Measurements from ENCODE around the gene KCTD10. TPM values are rescaled to one million over a fixed set of nuclear protein-coding genes. Genes with fewer than 3 reads are reported as not detected.

KCTD10 gene
- total and polyA plus RNA-seq, 2 of the 13 experiments (the other 11 are each of a cell fraction or from before 2014, with no cell fraction given): 6.9 to 25.4 TPM

DNA sequence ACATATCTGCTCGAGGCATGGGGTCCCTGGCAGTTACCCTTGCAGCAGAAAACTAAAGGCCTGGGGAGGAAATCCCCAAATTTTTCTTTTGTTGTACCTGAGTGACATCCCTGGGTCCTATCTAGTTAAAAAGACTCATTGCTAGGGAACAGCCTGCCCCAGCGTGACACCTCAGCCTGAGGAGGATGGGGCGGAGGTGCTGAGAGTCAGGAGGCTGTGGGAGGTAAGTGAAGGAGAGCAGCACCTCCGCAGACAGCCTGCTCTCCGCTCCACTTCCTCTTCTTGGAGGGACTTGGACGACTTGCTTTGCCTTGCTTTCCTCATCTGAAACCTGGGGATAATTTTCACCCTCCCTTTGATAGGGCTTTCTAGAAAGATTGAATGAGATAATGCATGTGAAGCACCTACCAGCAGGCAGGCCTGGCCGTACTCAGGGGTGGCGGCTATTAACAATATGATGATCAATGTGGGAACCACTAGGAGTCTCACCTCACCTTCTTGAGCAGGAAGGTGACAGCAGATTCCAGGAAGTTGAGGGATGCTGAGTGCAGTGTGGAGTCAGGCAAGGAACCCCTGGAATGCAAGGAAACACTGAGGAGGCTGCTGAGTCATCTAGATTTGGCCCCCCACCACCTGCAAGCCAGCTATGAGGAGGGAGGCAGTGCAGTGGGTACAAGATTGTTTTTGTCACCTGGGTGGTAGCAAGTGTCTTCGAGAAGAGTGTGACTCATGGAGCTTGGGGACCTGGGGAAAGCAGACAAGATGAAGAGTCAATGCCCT, 23.5 kb upstream of the KCTD10 start:
- Histone ChIP-seq H4K20me1 (ENCODE audit: insufficient read depth, low read length) (no peaks in the 10 kb centered on the region), H3K4me1 (ENCODE audit: insufficient read depth, low read length) (no peaks in the 10 kb centered on the region), H3K9me3 (ENCODE audit: low read length) (no peaks in the 10 kb centered on the region), H3K27ac (ENCODE audit: extremely low read length, insufficient read depth, low read length) (no peak overlapping the region), H3K36me3 (replicated peaks in 1 of 2; ENCODE audit: control insufficient read depth in 1 of 2, insufficient read depth in 2 of 2, low read length in 2 of 2) (peaks cover 21 to 59% of the 10 kb centered on the region in 2 experiments; a peak in 4 of 5 replicates), H3K4me3 (replicated peaks in 1 of 3; ENCODE audit: insufficient read depth in 1 of 3, low read depth in 2 of 3, low read length in 3 of 3) (no peak overlapping the region), H2AFZ (ENCODE audit: low read length) (no peak overlapping the region), H3K4me2 (ENCODE audit: low read depth, low read length) (no peak overlapping the region), H3K9ac (ENCODE audit: insufficient read depth, low read depth, low read length) (no peak overlapping the region), H3K27me3 (ENCODE audit: control insufficient read depth in 1 of 2, insufficient read depth in 2 of 2, low read length in 2 of 2) (no peaks in the 10 kb centered on the region), H3K79me2 (ENCODE audit: insufficient read depth, low read length) (no peaks in the 10 kb centered on the region)
- ChIA-PET POLR2A (no interaction called here), CTCF (ENCODE audit: low intra/inter-chr PET ratio, low total read pairs) (no interaction called here)
- FAIRE-seq (no peak), ATAC-seq (no peak), DNase-seq (ENCODE audit: low spot score) (no peak)
- TF ChIP-seq MAFK (conservative IDR thresholded peaks at IDR 0.05 in 1 of 2, IDR thresholded peaks at IDR 0.05 in 1 of 2; ENCODE audit: low read length in 2 of 2) (0 out of 4 replicates have a peak, but pooled peaks of 1 of the 2 experiments have one; percentile 18), CHD2 (IDR thresholded peaks at IDR 0.05; ENCODE audit: low read depth, low read length) (no peak)
- BruUV-seq (replicated peaks): no TSS peak
- 92% methylated on average over 9 of the region's 9 CpGs for WGBS (ENCODE audit: low lambda C conversion rate)
- intact Hi-C loops (cut with micrococcal nuclease; ENCODE audit: unreplicated experiment): no loop called here
- in situ Hi-C loops (cut with HindIII; ENCODE audit: extremely low pct_ligation_motif_present, low pct_unique_long_range_greater_than_20kb): no loop called here

- peaks cover 26% of the 10 kb centered on the region for H3K4me1 ChIP-seq (ENCODE audit: insufficient read depth, low read length)
- H3K4me2 ChIP-seq (ENCODE audit: low read depth, low read length): no peak overlapping the region
- intact Hi-C loops (cut with micrococcal nuclease; ENCODE audit: unreplicated experiment) (no loop called here), in situ Hi-C loops (cut with HindIII; ENCODE audit: extremely low pct_ligation_motif_present, low pct_unique_long_range_greater_than_20kb) (no loop called here)
- no peaks in the 10 kb centered on the region for H3K9me3 ChIP-seq (ENCODE audit: low read length)
- DNase-seq (ENCODE audit: low spot score): no peak
- no peaks in the 10 kb centered on the region for H3K27me3 ChIP-seq (ENCODE audit: control insufficient read depth in 1 of 2, insufficient read depth in 2 of 2, low read length in 2 of 2)
- ChIA-PET POLR2A (no interaction called here), CTCF (ENCODE audit: low intra/inter-chr PET ratio, low total read pairs) (no interaction called here)
- no peak overlapping the region for H3K27ac ChIP-seq (ENCODE audit: extremely low read length, insufficient read depth, low read length)
- 89% methylated on average over 7 of the region's 7 CpGs for WGBS (ENCODE audit: low lambda C conversion rate)
- no peak overlapping the region for H3K9ac ChIP-seq (ENCODE audit: insufficient read depth, low read depth, low read length)
- H3K36me3 ChIP-seq (replicated peaks in 1 of 2; ENCODE audit: control insufficient read depth in 1 of 2, insufficient read depth in 2 of 2, low read length in 2 of 2): peaks cover 11 to 38% of the 10 kb centered on the region in 2 experiments; a peak in 3 of 5 replicates
- no peaks in the 10 kb centered on the region for H3K79me2 ChIP-seq (ENCODE audit: insufficient read depth, low read length)
- H2AFZ ChIP-seq (ENCODE audit: low read length): no peak overlapping the region
- FAIRE-seq: no peak
- TF ChIP-seq ZNF556 (CRISPR knock-in tag; IDR thresholded peaks at IDR 0.05; ENCODE audit: borderline replicate concordance) (no peak), SIX4 (CRISPR knock-in tag; IDR thresholded peaks at IDR 0.05) (no peak), NR2F1 (CRISPR knock-in tag; IDR thresholded peaks at IDR 0.05) (no peak)
- TF ChIP-seq, protein P1, sequence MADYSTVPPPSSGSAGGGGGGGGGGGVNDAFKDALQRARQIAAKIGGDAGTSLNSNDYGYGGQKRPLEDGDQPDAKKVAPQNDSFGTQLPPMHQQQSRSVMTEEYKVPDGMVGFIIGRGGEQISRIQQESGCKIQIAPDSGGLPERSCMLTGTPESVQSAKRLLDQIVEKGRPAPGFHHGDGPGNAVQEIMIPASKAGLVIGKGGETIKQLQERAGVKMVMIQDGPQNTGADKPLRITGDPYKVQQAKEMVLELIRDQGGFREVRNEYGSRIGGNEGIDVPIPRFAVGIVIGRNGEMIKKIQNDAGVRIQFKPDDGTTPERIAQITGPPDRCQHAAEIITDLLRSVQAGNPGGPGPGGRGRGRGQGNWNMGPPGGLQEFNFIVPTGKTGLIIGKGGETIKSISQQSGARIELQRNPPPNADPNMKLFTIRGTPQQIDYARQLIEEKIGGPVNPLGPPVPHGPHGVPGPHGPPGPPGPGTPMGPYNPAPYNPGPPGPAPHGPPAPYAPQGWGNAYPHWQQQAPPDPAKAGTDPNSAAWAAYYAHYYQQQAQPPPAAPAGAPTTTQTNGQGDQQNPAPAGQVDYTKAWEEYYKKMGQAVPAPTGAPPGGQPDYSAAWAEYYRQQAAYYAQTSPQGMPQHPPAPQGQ (CRISPR knock-in tag; IDR thresholded peaks at IDR 0.05; ENCODE audit: borderline replicate concordance): no peak
- H3K4me3 ChIP-seq (replicated peaks in 1 of 3; ENCODE audit: insufficient read depth in 1 of 3, low read depth in 2 of 3, low read length in 3 of 3): no peak overlapping the region
- no peaks in the 10 kb centered on the region for H4K20me1 ChIP-seq (ENCODE audit: insufficient read depth, low read length)
- BruUV-seq (replicated peaks): no TSS peak
- ATAC-seq: no peak
Observed at GRCh38 chr12:109497675-109498074, 20.6 kb upstream of the KCTD10 start.

Measured in HepG2 (cell line).